GM12872 (cell line): Measurements from ENCODE around the gene CCDC85C.

ENCODE experiments used
- TF ChIP-seq, protein P1 (sequence below): IDR thresholded peaks from 3 replicates; pipeline ENCODE4 v1.5.1; 2011; ENCODE audit warnings: low read depth, mild to moderate bottlenecking, low read length, moderate library complexity; ENCODE audit not compliant: insufficient read depth

Gene CCDC85C

DNA sequence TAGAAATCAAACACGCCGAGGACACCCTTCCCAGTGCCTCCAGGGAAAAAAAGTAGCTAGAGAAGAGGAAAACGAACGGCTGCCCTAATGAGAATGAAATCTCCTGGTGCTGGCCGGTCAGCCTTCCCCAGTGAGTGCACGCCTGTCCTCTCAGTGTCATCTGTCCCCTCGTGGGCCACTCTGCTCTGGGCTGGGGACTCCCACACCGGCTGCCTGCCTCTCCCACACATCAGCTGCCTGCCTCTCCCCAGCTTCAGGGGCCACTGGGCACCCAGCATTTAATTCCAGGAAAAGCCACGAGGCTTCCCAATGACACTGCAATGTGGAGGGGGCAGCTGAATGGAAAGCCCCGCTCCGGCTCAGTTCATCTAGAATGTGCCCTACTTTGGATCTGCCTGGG, 59.0 kb downstream of the CCDC85C start:
- TF ChIP-seq, protein P1, sequence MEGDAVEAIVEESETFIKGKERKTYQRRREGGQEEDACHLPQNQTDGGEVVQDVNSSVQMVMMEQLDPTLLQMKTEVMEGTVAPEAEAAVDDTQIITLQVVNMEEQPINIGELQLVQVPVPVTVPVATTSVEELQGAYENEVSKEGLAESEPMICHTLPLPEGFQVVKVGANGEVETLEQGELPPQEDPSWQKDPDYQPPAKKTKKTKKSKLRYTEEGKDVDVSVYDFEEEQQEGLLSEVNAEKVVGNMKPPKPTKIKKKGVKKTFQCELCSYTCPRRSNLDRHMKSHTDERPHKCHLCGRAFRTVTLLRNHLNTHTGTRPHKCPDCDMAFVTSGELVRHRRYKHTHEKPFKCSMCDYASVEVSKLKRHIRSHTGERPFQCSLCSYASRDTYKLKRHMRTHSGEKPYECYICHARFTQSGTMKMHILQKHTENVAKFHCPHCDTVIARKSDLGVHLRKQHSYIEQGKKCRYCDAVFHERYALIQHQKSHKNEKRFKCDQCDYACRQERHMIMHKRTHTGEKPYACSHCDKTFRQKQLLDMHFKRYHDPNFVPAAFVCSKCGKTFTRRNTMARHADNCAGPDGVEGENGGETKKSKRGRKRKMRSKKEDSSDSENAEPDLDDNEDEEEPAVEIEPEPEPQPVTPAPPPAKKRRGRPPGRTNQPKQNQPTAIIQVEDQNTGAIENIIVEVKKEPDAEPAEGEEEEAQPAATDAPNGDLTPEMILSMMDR: no peak

DNA sequence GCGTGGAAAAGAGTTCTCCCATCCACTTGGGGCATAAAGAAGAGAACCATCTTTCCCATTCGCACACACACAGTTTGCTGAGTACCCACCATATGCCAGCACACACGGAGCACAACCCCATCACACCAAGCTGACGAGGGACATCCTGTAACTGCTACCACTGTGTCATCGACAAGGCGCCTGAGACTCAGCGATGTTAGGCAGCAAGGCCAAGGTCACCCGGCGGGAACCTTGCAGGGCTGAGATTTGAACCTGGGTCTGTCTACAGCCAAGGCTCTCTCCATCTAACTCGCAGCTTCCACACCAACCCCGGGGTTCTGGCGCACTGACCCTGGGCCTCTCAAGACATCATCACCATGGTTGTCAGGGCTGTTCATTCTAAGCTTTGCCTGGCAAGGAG, 60.0 kb downstream of the CCDC85C start:
- TF ChIP-seq, protein P1: no peak

DNA sequence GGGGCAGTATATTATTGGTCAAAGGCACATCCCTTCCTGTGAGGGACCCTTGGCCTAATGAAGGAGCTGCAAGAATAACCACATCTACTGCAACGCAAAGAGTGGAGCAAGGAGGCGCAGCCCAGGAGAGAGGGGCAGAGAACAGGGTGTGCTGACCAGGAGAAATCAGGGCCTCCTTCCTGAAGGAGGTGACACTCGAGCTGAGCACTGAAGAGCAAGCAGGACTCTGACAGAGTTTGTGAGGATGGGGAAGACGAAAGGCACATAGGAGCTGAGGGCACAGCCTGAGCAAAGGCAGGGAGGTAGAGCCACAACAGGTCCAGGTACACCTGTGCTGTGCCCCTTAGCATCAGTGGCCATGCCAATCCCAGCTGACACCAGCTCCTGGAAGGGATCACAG, 60.6 kb downstream of the CCDC85C start:
- TF ChIP-seq, protein P1: no peak

- TF ChIP-seq, protein P1: no peak
Measured at GRCh38 chr14:99542566-99542965, 61.4 kb downstream of the CCDC85C start.

DNA sequence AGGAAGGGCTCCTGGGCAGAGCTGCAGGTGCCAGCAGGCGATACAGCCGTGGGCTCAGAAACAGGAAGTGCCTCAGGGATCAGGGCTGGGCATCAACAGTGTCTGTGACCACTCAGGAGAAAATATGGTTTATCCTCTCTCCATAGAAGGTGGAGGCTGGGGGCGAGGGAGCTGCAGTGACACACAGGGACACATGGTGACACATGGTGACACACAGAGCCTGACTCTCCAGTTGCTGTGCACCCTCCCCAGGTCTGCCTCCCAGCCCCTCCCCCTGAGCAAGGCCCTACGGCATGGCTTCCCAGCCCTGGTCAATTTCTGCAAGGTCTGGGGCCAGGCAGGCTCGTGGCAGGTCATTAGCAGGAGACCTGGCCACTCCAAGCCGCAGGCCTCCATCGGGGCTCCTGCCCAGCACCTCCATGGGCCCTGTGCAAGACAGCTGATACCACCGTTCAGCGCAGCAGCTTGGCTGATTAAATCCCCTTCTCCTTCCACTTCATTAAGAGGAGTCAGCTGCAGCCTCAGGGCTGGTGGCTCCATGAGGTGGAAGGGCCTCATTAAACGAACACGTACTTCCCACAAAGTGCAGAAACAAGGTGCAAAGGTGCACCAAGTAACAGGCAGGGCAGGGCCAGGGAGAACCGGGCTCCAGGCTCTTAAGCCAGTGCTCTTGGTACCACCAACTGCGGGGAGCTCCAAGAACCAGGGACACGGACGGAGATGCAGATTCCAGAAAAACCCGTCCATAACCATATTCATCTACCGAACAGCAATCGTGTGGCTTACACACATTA, 62.1 kb downstream of the CCDC85C start:
- TF ChIP-seq, protein P1: no peak

GRCh38 chr14:99541211-99541610, 62.8 kb downstream of the CCDC85C start:
- TF ChIP-seq, protein P1: no peak

- TF ChIP-seq, protein P1: no peak
Measured at GRCh38 chr14:99540196-99541032, 63.6 kb downstream of the CCDC85C start.
